CD4-positive, alpha-beta T cell (primary cell): ENCODE results near the gene LPP. TPM values are rescaled to one million over a fixed set of nuclear protein-coding genes. Genes with fewer than 3 reads are reported as not detected.

Experiments
- ATAC-seq: fragments of 200-7000 bp; cut with Tn5 transposase; one replicate; pipeline ENCODE4 v1.10.0; 2022; ENCODE audit warnings: mild to moderate bottlenecking; ENCODE audit not compliant: poor library complexity
- CTCF ChIA-PET: fragments of 350-600 bp; sonication (Branson Sonifier 250); formaldehyde crosslinking; loops from one replicate; lab custom pipeline; 2021; ENCODE audit warnings: antibody characterized with exemption, inconsistent platforms; lab: Charles Lee
- POLR2A ChIA-PET: fragments of 350-600 bp; sonication (Branson Sonifier 250); formaldehyde crosslinking; loops from one replicate; lab custom pipeline; 2021; ENCODE audit warnings: antibody characterized with exemption, inconsistent platforms; lab: Charles Lee
- DNase-seq, 14 experiments: peaks; one replicate each; pipeline ENCODE4 v3.0.0-alpha.2; 2013 to 2020; ENCODE audit warnings: mixed read lengths in 2 of 14
- H3K27ac ChIP-seq, 2 donors: one replicate each; pipeline versions ENCODE4 v1.5.1 to v1.7.0; 2013; ENCODE audit warnings: low read length in 2 of 2, low read depth in 1 of 2, mild to moderate bottlenecking in 1 of 2
- H3K27me3 ChIP-seq, 2 experiments: 1 replicate in 1 of 2; 2 replicates in 1 of 2; pipeline versions ENCODE4 v1.6.1 to v1.7.0; 2013; ENCODE audit warnings: low read length in 2 of 2, control low read depth in 1 of 2, mild to moderate bottlenecking in 1 of 2, moderate library complexity in 1 of 2; ENCODE audit not compliant: insufficient read depth in 2 of 2, control insufficient read depth in 1 of 2
- H3K36me3 ChIP-seq: one replicate; pipeline ENCODE4 v1.6.1; 2013; ENCODE audit warnings: low read length, control low read depth; ENCODE audit not compliant: insufficient read depth
- H3K4me1 ChIP-seq: one replicate; pipeline ENCODE4 v1.6.1; 2013; ENCODE audit warnings: low read length, control low read depth; ENCODE audit not compliant: insufficient read depth
- H3K4me3 ChIP-seq: one replicate; pipeline ENCODE4 v1.5.1; 2013; ENCODE audit warnings: mild to moderate bottlenecking, low read length, moderate library complexity
- H3K9me3 ChIP-seq, 2 experiments: 1 replicate in 1 of 2; 2 replicates in 1 of 2; pipeline versions ENCODE4 v1.6.1 to v1.7.0; 2013; ENCODE audit warnings: low read length in 2 of 2, mild to moderate bottlenecking in 2 of 2, control low read depth in 1 of 2, moderate library complexity in 1 of 2; ENCODE audit not compliant: control insufficient read depth in 1 of 2, insufficient read depth in 1 of 2
- H3K27ac Mint-ChIP-seq: one replicate; pipeline ENCODE4 v1.8.0; 2020; ENCODE audit warnings: mixed read lengths
- H3K27me3 Mint-ChIP-seq: one replicate; pipeline ENCODE4 v1.8.0; 2021; ENCODE audit warnings: mixed read lengths
- H3K36me3 Mint-ChIP-seq: one replicate; pipeline ENCODE4 v1.8.0; 2021; ENCODE audit warnings: low read depth, mixed read lengths
- H3K4me1 Mint-ChIP-seq: one replicate; pipeline ENCODE4 v1.8.0; 2021; ENCODE audit warnings: low read depth, mixed read lengths
- H3K4me3 Mint-ChIP-seq: one replicate; pipeline ENCODE4 v1.8.0; 2020; ENCODE audit warnings: mild to moderate bottlenecking, mixed read lengths
- H3K9me3 Mint-ChIP-seq: one replicate; pipeline ENCODE4 v1.8.0; 2020; ENCODE audit warnings: mixed read lengths
- CTCF ChIP-seq: fragments of 200-600 bp; IDR thresholded peaks from one replicate; pipeline ENCODE4 v1.8.0; 2022; ENCODE audit warnings: antibody characterized with exemption, mild to moderate bottlenecking
- intact Hi-C, 2 experiments: fragments of 100-400 bp; cut with DNase I in 1 of 2; cut with micrococcal nuclease in 1 of 2; formaldehyde crosslinking; loops; one replicate each; pipeline versions ENCODE4 v1.15.1 to v1.9.0; 2023 to 2025; cut with DNase I, micrococcal nuclease
- total RNA-seq, 174 experiments: library from RNA in 2 of 174; stranded (reverse) in 2 of 174; gene quantifications; one replicate each; pipeline ENCODE4 v1.2.3 and lab custom pipeline; 2021 to 2026

The LPP gene
- total RNA-seq, 2 experiments from 2014 or later, result 45.6 to 45.9 TPM

- CTCF ChIA-PET, result interaction anchor here (1.5 kb wide), 1 partner anchor 918 kb away, joined by 5 read pairs; no protein-coding TSS in a partner anchor
Measured at GRCh38 chr3:188658606-188659005, 504.6 kb downstream of the LPP start.

GRCh38 chr3:188659449-188660090 lies 505.6 kb downstream of the LPP start:
- TF ChIP-seq CTCF, result no peak
- Mint-ChIP-seq H3K9me3 (no peaks in the 10 kb centered on the region), H3K4me3 (no peak overlapping the region), H3K4me1 (peaks cover 6% of the 10 kb centered on the region), H3K27me3 (no peaks in the 10 kb centered on the region), H3K27ac (no peak overlapping the region), H3K36me3 (no peaks in the 10 kb centered on the region)
- Histone ChIP-seq H3K9me3 (no peaks in the 10 kb centered on the region), H3K36me3 (no peaks in the 10 kb centered on the region), H3K27me3 (no peaks in the 10 kb centered on the region), H3K4me1 (no peaks in the 10 kb centered on the region), H3K27ac (no peak overlapping the region), H3K4me3 (no peak overlapping the region)
- CTCF ChIA-PET, result interaction anchor here (0.8 to 0.9 kb wide), 2 partner anchors 14 to 295 kb away, joined by 3 read pairs; no protein-coding TSS in a partner anchor
- DNase-seq (no peak), ATAC-seq (no peak)
- POLR2A ChIA-PET, result no interaction called here
- intact Hi-C loops, result loop anchor here in 1 of 2 experiments (5.0 kb wide), 1 partner anchor 917 kb away; no protein-coding TSS in a partner anchor

More at GRCh38 chr3:188658606-188659005, 504.6 kb downstream of the LPP start:
- DNase-seq (no peak), ATAC-seq (no peak)
- POLR2A ChIA-PET, result no interaction called here
- Histone ChIP-seq H3K36me3 (no peaks in the 10 kb centered on the region), H3K27ac (no peak overlapping the region), H3K9me3 (no peaks in the 10 kb centered on the region), H3K4me1 (no peaks in the 10 kb centered on the region), H3K4me3 (no peak overlapping the region), H3K27me3 (no peaks in the 10 kb centered on the region)
- H3K4me1 Mint-ChIP-seq, result peaks cover 12% of the 10 kb centered on the region
- intact Hi-C loops, result no loop called here
- H3K36me3 Mint-ChIP-seq, result no peaks in the 10 kb centered on the region
- H3K9me3 Mint-ChIP-seq, result no peaks in the 10 kb centered on the region
- TF ChIP-seq CTCF, result no peak
- no peaks in the 10 kb centered on the region for H3K27me3 Mint-ChIP-seq
- no peak overlapping the region for H3K4me3 Mint-ChIP-seq
- no peak overlapping the region for H3K27ac Mint-ChIP-seq

GRCh38 chr3:188660415-188660814 lies 506.5 kb downstream of the LPP start:
- Histone ChIP-seq H3K27ac (no peak overlapping the region), H3K4me1 (no peaks in the 10 kb centered on the region), H3K27me3 (no peaks in the 10 kb centered on the region), H3K36me3 (no peaks in the 10 kb centered on the region), H3K4me3 (no peak overlapping the region), H3K9me3 (no peaks in the 10 kb centered on the region)
- CTCF ChIA-PET, result interaction anchor here (0.9 kb wide), 1 partner anchor 294 kb away, joined by 3 read pairs; no protein-coding TSS in a partner anchor
- H3K4me1 Mint-ChIP-seq, result peaks cover 1% of the 10 kb centered on the region
- H3K9me3 Mint-ChIP-seq, result no peaks in the 10 kb centered on the region
- POLR2A ChIA-PET, result no interaction called here
- no peak overlapping the region for H3K4me3 Mint-ChIP-seq
- TF ChIP-seq CTCF, result no peak
- DNase-seq (no peak), ATAC-seq (no peak)
- H3K27ac Mint-ChIP-seq, result no peak overlapping the region
- no peaks in the 10 kb centered on the region for H3K36me3 Mint-ChIP-seq
- intact Hi-C loops, result loop anchor here in 1 of 2 experiments (5.0 kb wide), 1 partner anchor 918 kb away; no protein-coding TSS in a partner anchor
- no peaks in the 10 kb centered on the region for H3K27me3 Mint-ChIP-seq
